Kidney epithelial cell (primary cell): Measurements from ENCODE around the gene EYA4. TPM values are rescaled to one million over a fixed set of nuclear protein-coding genes. Genes with fewer than 3 reads are reported as not detected.

ENCODE experiments used
- DNase-seq: peaks from one replicate; pipeline ENCODE4 v3.0.0-alpha.2; 2010; ENCODE audit warnings: low read depth
- H3K27me3 ChIP-seq: 2 replicates; pipeline ENCODE4 v1.6.0; 2011; ENCODE audit warnings: low read length; ENCODE audit not compliant: control insufficient read depth, insufficient read depth
- H3K36me3 ChIP-seq: 2 replicates; pipeline ENCODE4 v1.5.1; 2011; ENCODE audit warnings: low read length; ENCODE audit not compliant: control insufficient read depth, insufficient read depth
- H3K4me3 ChIP-seq: 2 replicates; pipeline ENCODE4 v1.5.1; 2011; ENCODE audit warnings: low read depth, mild to moderate bottlenecking, control low read depth, low read length
- CTCF ChIP-seq: IDR thresholded peaks from 2 replicates; pipeline ENCODE4 v1.5.1; 2011; ENCODE audit warnings: mild to moderate bottlenecking, moderate library complexity, low read length, control low read depth, inconsistent platforms; ENCODE audit not compliant: insufficient read depth, poor library complexity, severe bottlenecking
- total RNA-seq: library from RNA; depleted of rRNA; stranded (reverse); fragments of >200 nt; gene quantifications from 2 replicates; pipeline ENCODE4 v1.2.3, GENCODE V29; 2015

Gene EYA4
- total RNA-seq, 1 donor from 2014 or later: 0.58 TPM

GRCh38 chr6:133512410-133513016, 271.4 kb downstream of the EYA4 start:
- no peak overlapping the region for H3K4me3 ChIP-seq
- H3K36me3 ChIP-seq: no peaks in the 10 kb centered on the region
- DNase-seq: no peak
- peak; percentile 73 for TF ChIP-seq CTCF
- no peaks in the 10 kb centered on the region for H3K27me3 ChIP-seq

- TF ChIP-seq CTCF: no peak
- H3K36me3 ChIP-seq: no peaks in the 10 kb centered on the region
Measured at GRCh38 chr6:133523816-133524215, 282.7 kb downstream of the EYA4 start.

GRCh38 chr6:133526436-133526835, 285.3 kb downstream of the EYA4 start:
- no peak for TF ChIP-seq CTCF
- Histone ChIP-seq H3K27me3 (no peaks in the 10 kb centered on the region), H3K4me3 (no peak overlapping the region), H3K36me3 (no peaks in the 10 kb centered on the region)
- DNase-seq: no peak

More at GRCh38 chr6:133523816-133524215, 282.7 kb downstream of the EYA4 start:
- Histone ChIP-seq H3K4me3 (no peak overlapping the region), H3K27me3 (no peaks in the 10 kb centered on the region)
- no peak for DNase-seq

GRCh38 chr6:133528566-133528965, 287.4 kb downstream of the EYA4 start:
- Histone ChIP-seq H3K27me3 (no peaks in the 10 kb centered on the region), H3K36me3 (no peaks in the 10 kb centered on the region), H3K4me3 (no peak overlapping the region)
- DNase-seq: no peak
- TF ChIP-seq CTCF: no peak

GRCh38 chr6:133532908-133533307, 291.8 kb downstream of the EYA4 start:
- TF ChIP-seq CTCF: no peak
- DNase-seq: no peak
- no peaks in the 10 kb centered on the region for H3K27me3 ChIP-seq

More at GRCh38 chr6:133532908-133533307, 291.8 kb downstream of the EYA4 start:
- H3K36me3 ChIP-seq: no peaks in the 10 kb centered on the region
- no peak overlapping the region for H3K4me3 ChIP-seq
